Activated B cell treated with CpG ODN at 0.5 μM for 24 hours (primary cell): ENCODE data around the gene CFP. TPM values are rescaled to one million over a fixed set of nuclear protein-coding genes. Genes with fewer than 3 reads are reported as not detected.

ENCODE experiments used
- ATAC-seq: fragments of 200-7000 bp; cut with Tn5 transposase; one replicate; pipeline ENCODE4 v1.10.0; 2021; ENCODE audit warnings: low read depth, mild to moderate bottlenecking, moderate library complexity
- CTCF ChIA-PET: fragments of 350-600 bp; sonication (Branson Sonifier 250); formaldehyde crosslinking; loops from one replicate; lab custom pipeline; 2021; ENCODE audit warnings: antibody characterized with exemption; lab: Charles Lee
- POLR2A ChIA-PET: fragments of 350-600 bp; sonication (Branson Sonifier 250); formaldehyde crosslinking; loops from one replicate; lab custom pipeline; 2021; ENCODE audit warnings: antibody characterized with exemption; lab: Charles Lee
- DNase-seq: peaks from one replicate; pipeline ENCODE4 v3.0.0; 2022
- H3K27ac Mint-ChIP-seq: one replicate; pipeline ENCODE4 v1.8.0; 2020; ENCODE audit warnings: mixed read lengths
- H3K27me3 Mint-ChIP-seq: one replicate; pipeline ENCODE4 v1.8.0; 2021; ENCODE audit warnings: mixed read lengths
- H3K36me3 Mint-ChIP-seq: one replicate; pipeline ENCODE4 v1.8.0; 2021; ENCODE audit warnings: low read depth, mixed read lengths
- H3K4me1 Mint-ChIP-seq: one replicate; pipeline ENCODE4 v1.8.0; 2021; ENCODE audit warnings: mixed read lengths
- H3K4me3 Mint-ChIP-seq: one replicate; pipeline ENCODE4 v1.8.0; 2020; ENCODE audit warnings: mild to moderate bottlenecking, mixed read lengths
- H3K9me3 Mint-ChIP-seq: one replicate; pipeline ENCODE4 v1.8.0; 2020; ENCODE audit warnings: mixed read lengths
- CTCF ChIP-seq: fragments of 200-600 bp; IDR thresholded peaks from one replicate; pipeline ENCODE4 v1.8.0; 2022; ENCODE audit warnings: antibody characterized with exemption, mild to moderate bottlenecking
- intact Hi-C: fragments of 100-400 bp; cut with micrococcal nuclease; formaldehyde crosslinking; loops from one replicate; pipeline ENCODE4 v1.15.1; 2024
- total RNA-seq: library from RNA; stranded (reverse); gene quantifications from 2 replicates; pipeline ENCODE4 v1.2.3, GENCODE V29; 2022

The CFP gene
- total RNA-seq, 1 donor from 2014 or later: 0.91 TPM

- POLR2A ChIA-PET: no interaction called here
- no peak for TF ChIP-seq CTCF
- DNase-seq: no peak
- Mint-ChIP-seq H3K9me3 (no peaks in the 10 kb centered on the region), H3K27me3 (no peaks in the 10 kb centered on the region), H3K4me1 (peaks cover 9% of the 10 kb centered on the region), H3K36me3 (peaks cover 2% of the 10 kb centered on the region), H3K27ac (no peak overlapping the region), H3K4me3 (no peak overlapping the region)
- intact Hi-C loops: no loop called here
- CTCF ChIA-PET: no interaction called here
- no peak for ATAC-seq
Measured at GRCh38 chrX:47586043-47586787, 43.5 kb downstream of the CFP start.

GRCh38 chrX:47585273-47585672 lies 44.5 kb downstream of the CFP start:
- Mint-ChIP-seq H3K4me1 (peaks cover 9% of the 10 kb centered on the region), H3K9me3 (no peaks in the 10 kb centered on the region), H3K36me3 (peaks cover 2% of the 10 kb centered on the region), H3K4me3 (no peak overlapping the region), H3K27me3 (no peaks in the 10 kb centered on the region), H3K27ac (no peak overlapping the region)
- ChIA-PET POLR2A (no interaction called here), CTCF (no interaction called here)
- DNase-seq (no peak), ATAC-seq (no peak)
- intact Hi-C loops: no loop called here
- TF ChIP-seq CTCF: no peak

GRCh38 chrX:47584714-47585113 lies 45.0 kb downstream of the CFP start:
- Mint-ChIP-seq H3K9me3 (no peaks in the 10 kb centered on the region), H3K4me3 (no peak overlapping the region), H3K4me1 (peaks cover 9% of the 10 kb centered on the region), H3K27ac (no peak overlapping the region), H3K27me3 (no peaks in the 10 kb centered on the region), H3K36me3 (peaks cover 2% of the 10 kb centered on the region)
- no peak for TF ChIP-seq CTCF
- intact Hi-C loops: no loop called here
- no peak for ATAC-seq
- CTCF ChIA-PET: no interaction called here
- no peak for DNase-seq
- POLR2A ChIA-PET: no interaction called here

GRCh38 chrX:47583240-47583861 lies 46.4 kb downstream of the CFP start:
- H3K4me1 Mint-ChIP-seq: peaks cover 13% of the 10 kb centered on the region
- DNase-seq: no peak
- no peak for TF ChIP-seq CTCF
- H3K27ac Mint-ChIP-seq: no peak overlapping the region
- no peak overlapping the region for H3K4me3 Mint-ChIP-seq
- H3K9me3 Mint-ChIP-seq: no peaks in the 10 kb centered on the region
- H3K36me3 Mint-ChIP-seq: peaks cover 2% of the 10 kb centered on the region
- intact Hi-C loops: no loop called here
- ATAC-seq: no peak
- POLR2A ChIA-PET: interaction anchor here (0.7 kb wide), 1 partner anchor 389 kb away, joined by 3 read pairs; no protein-coding TSS in a partner anchor
- H3K27me3 Mint-ChIP-seq: no peaks in the 10 kb centered on the region
- CTCF ChIA-PET: no interaction called here
